Measurements from ENCODE around the gene GPR17. TPM values are rescaled to one million over a fixed set of nuclear protein-coding genes. Genes with fewer than 3 reads are reported as not detected.

Gene GPR17
- total RNA-seq, 1 donor, result not detected

DNA sequence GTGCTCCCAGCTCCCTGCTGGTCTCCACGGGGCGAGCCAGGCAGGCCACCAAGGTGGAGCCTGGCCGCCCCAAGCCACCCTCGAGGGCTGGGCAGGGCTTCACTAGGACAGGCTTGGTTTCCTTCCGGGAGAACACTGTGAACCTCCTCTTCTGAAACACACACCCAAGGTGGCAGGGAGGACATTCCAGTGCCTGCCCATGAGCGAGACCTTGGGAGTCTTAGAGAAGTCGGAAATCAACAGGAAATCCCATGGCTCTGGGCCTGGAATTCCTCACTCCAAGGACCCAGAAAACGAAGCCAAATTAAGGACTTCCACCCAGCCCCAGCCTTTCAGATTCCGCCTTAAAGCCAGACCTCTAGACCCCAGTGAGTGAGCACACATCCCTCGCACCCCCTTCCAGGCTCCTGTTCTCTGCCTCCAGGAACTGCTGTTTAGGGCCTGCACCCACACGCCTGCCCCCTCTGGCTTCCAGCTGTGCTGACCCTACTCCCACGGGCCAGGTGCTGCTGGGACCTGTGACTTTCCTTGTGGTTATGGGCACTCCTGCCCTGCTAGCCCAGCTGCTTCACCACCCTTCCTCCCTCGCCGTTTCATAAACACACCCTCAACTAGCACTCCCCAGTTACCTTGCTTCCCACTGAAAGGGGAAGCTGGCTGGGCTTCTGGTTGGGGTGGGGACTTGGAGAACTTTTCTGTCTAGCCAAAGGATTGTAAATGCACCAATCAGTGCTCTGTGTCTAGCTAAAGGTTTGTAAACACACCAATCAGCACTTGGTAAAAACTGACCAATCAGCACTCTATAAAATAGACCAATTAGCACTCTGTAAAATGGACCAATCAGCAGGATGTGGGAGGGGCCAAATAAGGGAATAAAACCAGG lies 13.7 kb downstream of the GPR17 start:
- Histone ChIP-seq H3K4me1 (ENCODE audit: insufficient read depth, low read length) (no peaks in the 10 kb centered on the region), H3K4me3 (ENCODE audit: low read length) (no peak overlapping the region), H3K9me3 (ENCODE audit: low read depth, low read length) (no peaks in the 10 kb centered on the region), H3K27me3 (ENCODE audit: insufficient read depth, low read length) (peaks cover 15% of the 10 kb centered on the region)

DNA sequence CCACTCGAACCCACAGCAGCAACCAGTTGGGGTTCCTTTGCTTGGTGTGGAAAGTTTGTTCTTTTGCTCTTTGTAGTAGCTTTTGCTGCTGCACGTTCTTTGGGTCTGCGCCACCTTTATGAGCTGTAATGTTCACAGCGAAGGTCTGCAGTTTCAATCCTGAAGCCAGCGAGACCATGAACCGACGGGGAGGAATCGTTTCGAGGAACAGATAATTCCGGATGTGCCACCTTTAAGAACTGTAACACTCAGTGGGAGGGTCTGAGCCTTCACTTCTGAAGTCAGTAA lies 14.3 kb downstream of the GPR17 start:
- Histone ChIP-seq H3K4me1 (ENCODE audit: insufficient read depth, low read length) (no peaks in the 10 kb centered on the region), H3K9me3 (ENCODE audit: low read depth, low read length) (no peaks in the 10 kb centered on the region), H3K4me3 (ENCODE audit: low read length) (no peak overlapping the region), H3K27me3 (ENCODE audit: insufficient read depth, low read length) (peaks cover 21% of the 10 kb centered on the region)

DNA sequence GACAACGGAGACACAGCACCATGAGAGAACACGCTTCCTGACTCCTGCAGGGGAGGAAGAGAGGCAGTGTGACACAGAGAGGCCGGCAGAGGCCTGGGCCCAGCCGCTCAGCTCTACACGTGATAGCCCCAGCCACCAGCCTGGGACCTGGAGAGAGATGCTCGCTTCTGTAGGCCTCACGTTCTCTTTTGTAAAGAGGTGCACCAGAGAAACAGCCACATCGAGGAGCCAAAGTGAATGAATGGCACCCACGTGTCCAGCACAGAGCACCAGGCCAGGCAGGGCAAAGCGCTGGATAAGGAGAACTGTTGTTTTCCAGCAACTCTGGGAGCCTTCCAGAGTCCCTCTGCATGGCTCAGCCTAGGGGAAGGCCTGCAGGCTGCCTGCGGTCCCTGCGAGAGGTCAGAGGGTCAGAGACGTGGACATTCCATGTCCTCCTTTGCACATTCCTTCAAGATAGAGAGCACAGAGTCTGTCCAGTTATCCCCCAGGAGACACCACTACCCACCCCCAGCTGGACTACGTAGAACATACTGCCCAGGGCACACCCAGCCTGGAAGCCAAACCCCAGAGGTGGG lies 15.2 kb downstream of the GPR17 start:
- peaks cover 31% of the 10 kb centered on the region for H3K27me3 ChIP-seq (ENCODE audit: insufficient read depth, low read length)
- no peaks in the 10 kb centered on the region for H3K9me3 ChIP-seq (ENCODE audit: low read depth, low read length)
- H3K4me3 ChIP-seq (ENCODE audit: low read length), result no peak overlapping the region
- no peaks in the 10 kb centered on the region for H3K4me1 ChIP-seq (ENCODE audit: insufficient read depth, low read length)

DNA sequence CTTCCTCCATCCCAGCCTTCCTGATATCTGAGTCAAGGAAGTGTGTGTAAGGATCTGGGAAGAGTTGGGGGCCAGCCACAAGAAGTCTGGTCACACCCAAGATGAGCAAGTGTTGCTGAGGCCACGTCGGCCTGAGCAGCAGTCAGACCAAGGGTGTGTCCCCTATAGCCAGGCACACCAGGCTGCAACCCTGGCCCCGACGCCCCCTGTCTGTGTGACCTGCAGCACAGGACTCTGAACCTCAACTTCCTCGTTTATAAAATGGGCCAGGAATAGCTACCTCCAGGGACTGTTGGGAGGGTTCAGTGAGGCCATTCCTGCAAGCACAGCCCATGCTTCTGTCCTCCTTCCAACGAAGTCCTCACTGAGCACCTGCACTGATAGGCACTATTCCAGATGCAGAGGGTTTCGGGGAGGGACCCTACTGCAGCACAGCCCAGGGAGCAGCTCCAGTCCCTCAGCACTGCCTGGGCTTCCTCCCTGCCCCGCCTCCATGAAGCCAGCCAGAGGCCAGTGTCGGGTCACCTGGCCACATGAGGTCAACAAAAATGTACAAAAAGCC lies 16.1 kb downstream of the GPR17 start:
- H3K4me1 ChIP-seq (ENCODE audit: insufficient read depth, low read length), result no peaks in the 10 kb centered on the region
- no peak overlapping the region for H3K4me3 ChIP-seq (ENCODE audit: low read length)
- peaks cover 39% of the 10 kb centered on the region for H3K27me3 ChIP-seq (ENCODE audit: insufficient read depth, low read length)
- no peaks in the 10 kb centered on the region for H3K9me3 ChIP-seq (ENCODE audit: low read depth, low read length)

DNA sequence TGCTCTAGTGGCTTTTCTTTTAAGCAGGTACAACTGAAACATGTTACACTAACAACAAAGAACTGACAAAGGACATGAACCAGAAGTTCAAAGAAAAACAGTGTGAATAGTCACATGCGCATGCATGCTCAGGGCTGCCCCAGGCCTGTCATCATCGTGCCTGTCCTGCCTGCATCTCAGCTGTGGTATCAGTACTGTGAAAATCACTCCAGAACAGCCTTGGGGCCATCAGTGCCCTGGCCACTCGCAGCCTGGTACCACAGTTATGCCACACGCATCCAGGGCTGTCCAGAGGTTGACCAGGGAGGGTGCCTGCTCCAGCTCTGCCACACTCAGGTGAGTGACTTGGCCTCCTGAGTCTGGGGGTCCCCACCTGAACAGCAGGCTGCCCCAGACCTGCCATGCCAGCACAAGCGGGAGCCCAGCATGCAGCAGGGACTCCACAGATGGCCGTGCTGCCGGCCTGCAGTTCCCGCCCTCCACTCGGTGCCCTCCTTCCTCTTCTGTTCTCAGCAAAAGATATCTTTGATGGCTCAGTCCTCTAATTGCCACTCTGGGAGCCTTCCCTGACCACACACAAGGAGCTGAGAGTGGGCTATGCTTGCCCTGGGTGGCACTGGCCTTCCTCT lies 17.1 kb downstream of the GPR17 start:
- Histone ChIP-seq H3K4me3 (ENCODE audit: low read length) (no peak overlapping the region), H3K9me3 (ENCODE audit: low read depth, low read length) (no peaks in the 10 kb centered on the region), H3K4me1 (ENCODE audit: insufficient read depth, low read length) (no peaks in the 10 kb centered on the region), H3K27me3 (ENCODE audit: insufficient read depth, low read length) (peaks cover 47% of the 10 kb centered on the region)

DNA sequence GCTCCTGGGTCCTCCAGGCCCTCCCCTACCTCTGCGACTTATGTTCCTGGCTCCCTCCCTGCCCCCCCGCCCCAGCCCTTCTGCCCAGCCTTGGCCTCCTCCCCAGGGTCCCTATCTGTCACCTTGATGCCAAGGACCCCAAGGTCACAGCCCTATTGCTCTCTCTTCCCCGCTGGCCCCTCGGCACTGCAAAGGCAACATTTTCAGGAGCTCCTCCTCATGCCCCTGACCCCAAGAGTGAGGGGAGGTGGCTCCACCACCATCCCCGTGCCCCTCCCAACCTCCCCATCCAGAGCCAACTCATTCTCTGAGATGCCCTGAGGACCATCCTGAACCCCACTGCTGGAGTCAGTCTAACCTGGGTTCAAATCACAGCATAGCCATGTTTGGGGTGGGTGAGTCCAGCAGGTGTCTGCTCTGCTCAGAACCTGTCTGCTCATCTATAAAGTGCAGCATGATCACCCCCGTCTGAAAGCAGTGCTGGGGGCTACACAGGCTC lies 17.7 kb downstream of the GPR17 start:
- no peaks in the 10 kb centered on the region for H3K9me3 ChIP-seq (ENCODE audit: low read depth, low read length)
- H3K4me3 ChIP-seq (ENCODE audit: low read length), result no peak overlapping the region
- peaks cover 47% of the 10 kb centered on the region for H3K27me3 ChIP-seq (ENCODE audit: insufficient read depth, low read length)
- no peaks in the 10 kb centered on the region for H3K4me1 ChIP-seq (ENCODE audit: insufficient read depth, low read length)

DNA sequence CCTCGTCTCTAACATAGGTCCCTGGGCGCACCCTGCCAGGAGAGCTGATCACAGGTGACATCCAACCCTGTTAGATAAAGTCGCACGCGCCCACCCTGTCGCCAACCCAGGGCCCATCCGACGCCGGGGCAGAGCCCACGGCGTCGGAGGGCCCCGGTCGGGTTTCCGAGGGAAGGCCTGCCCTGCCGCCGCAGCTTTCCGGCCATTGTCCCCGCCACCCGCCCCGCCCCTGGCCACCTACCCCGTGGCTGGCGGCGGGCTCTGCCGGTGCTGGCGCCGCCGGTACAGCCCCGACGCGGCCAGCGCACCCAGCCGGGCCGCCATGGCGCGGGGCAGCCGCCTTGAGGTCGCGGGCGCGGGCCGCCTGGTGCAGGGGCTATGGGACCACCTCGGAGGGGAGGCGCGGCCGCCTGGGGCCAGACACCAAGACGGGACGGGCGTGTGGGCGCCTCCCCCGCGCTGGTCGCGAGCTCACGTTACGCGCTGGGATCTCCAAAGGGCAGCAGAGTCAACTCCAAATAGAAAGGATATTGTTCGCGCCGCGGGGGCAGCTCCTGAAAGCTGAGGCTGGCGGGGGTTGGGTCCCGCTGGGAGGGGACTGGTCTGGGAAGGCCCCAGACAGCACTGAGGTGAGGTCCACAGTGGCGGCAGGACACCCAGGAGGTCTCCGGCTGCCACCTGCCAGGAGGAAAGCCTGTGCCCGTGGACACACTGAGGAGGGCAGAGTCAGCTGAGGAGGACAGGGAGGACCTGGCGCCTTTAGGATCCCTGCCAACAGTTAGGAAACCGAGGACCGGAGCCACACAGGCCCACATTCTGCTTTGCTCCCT lies 18.3 kb downstream of the GPR17 start:
- Histone ChIP-seq H3K9me3 (ENCODE audit: low read depth, low read length) (no peaks in the 10 kb centered on the region), H3K27me3 (ENCODE audit: insufficient read depth, low read length) (peaks cover 51% of the 10 kb centered on the region), H3K4me3 (ENCODE audit: low read length) (no peak overlapping the region)

DNA sequence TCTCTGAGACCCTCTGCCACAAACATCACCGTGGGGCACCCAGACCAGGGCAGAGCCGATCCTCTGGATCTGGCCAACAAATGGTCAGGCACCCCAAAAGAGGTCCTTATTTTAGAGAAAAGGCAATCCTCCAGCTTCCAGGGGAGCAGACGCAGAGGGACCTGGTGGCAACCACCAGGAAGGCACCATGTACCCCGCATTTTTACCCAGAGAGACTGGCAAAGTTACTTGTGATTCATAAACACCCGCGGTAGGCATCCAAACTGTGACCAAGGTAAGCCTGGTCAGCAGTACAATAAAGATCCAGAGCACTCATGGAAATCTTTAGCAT lies 18.9 kb downstream of the GPR17 start:
- Histone ChIP-seq H3K9me3 (ENCODE audit: low read depth, low read length) (no peaks in the 10 kb centered on the region), H3K27me3 (ENCODE audit: insufficient read depth, low read length) (peaks cover 52% of the 10 kb centered on the region), H3K4me3 (ENCODE audit: low read length) (no peak overlapping the region), H3K4me1 (ENCODE audit: insufficient read depth, low read length) (no peaks in the 10 kb centered on the region)

More for the DNA sequence above, 18.3 kb downstream of the GPR17 start:
- no peaks in the 10 kb centered on the region for H3K4me1 ChIP-seq (ENCODE audit: insufficient read depth, low read length)

DNA sequence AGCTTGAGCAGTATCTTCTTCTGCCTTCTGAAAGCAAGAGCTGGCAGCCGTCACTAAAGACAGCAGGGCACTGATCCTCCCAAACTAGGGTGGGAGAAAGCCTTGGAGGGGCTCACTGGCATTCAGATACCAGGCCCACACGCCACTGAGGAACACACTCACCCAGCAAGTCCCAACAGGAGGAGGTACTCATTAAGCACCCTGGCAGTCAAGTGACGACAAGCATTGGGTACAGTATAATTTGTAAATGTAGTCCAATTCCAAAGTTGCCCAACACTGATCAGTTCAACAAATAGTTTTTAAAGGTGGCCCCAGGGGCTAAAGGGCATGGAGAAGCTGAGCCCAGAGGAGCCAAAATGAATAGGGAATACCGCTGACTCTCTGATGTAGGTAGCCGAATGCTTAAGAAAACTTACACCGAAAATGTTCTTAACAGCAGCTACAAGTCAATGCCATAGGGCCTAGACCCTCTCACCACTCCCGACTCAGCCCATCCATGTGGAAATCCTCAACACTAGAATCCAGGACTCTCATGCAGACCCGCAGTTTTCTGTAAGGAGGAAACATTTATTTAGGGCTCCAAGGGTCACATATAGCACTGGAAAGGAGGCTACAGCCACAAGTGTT lies 19.4 kb downstream of the GPR17 start:
- H3K4me3 ChIP-seq (ENCODE audit: low read length), result no peak overlapping the region
- H3K4me1 ChIP-seq (ENCODE audit: insufficient read depth, low read length), result no peaks in the 10 kb centered on the region
- peaks cover 54% of the 10 kb centered on the region for H3K27me3 ChIP-seq (ENCODE audit: insufficient read depth, low read length)
- no peaks in the 10 kb centered on the region for H3K9me3 ChIP-seq (ENCODE audit: low read depth, low read length)

DNA sequence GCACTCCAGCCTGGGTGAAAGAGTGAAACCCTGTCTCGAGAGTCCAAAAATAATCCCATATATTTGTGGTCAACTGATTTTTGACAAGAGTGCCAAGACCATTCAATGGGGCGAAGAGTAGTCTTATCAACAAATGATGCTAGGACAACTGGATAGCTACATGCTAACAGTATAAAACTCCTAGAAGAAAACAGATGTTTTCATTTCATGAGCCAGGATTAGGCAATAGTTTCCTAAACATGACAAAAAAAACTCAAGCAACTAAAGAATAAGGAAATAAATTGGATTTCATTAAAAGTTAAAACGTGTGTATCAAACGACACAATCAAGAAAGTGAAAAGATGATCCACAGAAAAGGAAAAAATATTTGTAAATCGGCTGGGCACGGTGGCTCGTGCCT lies 23.1 kb downstream of the GPR17 start:
- no peaks in the 10 kb centered on the region for H3K9me3 ChIP-seq (ENCODE audit: low read depth, low read length)
- H3K27me3 ChIP-seq (ENCODE audit: insufficient read depth, low read length), result peaks cover 51% of the 10 kb centered on the region
- H3K4me1 ChIP-seq (ENCODE audit: insufficient read depth, low read length), result no peaks in the 10 kb centered on the region
- no peak overlapping the region for H3K4me3 ChIP-seq (ENCODE audit: low read length)

DNA sequence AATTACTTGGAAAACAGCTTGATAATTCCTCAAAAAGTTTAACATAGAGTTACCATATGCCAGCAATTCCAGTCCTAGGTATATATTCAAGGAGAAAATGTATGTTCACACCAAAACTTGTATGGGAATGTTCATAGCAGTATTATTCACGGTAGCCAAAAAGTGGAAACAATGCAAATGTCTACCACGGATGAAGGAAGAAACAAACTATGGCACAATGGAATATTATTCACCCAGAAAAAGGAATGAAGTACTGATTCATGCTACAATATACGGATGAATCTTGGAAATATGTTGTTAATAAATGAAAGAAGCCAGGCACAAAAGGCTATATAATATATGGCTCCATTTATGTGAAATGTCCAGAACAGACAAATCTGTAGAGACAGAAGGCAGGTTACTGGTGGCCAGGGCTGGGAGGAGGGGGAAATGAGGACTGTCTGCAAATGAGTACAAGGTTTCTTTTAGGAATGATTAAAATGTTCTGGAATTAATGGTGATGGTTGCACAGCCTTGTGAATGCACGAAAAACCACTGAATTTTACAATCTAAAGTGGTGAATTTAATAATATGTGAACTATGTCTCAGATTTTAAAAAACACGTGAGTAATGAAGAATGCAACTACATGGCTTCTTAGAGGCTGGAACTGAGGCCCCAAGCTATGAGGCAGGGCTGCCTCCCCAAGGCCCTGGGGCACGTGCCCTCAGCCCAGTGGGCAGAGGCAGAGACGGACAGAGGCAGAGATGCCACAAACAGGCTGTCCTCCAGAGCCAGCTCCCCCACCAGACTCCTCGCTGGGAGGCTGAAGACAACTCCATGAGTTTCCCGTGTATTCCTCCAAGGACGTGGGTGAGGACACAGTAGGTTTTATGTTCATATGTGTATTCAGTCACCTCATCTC lies 24.4 kb downstream of the GPR17 start:
- Histone ChIP-seq H3K4me1 (ENCODE audit: insufficient read depth, low read length) (peaks cover 4% of the 10 kb centered on the region), H3K9me3 (ENCODE audit: low read depth, low read length) (no peaks in the 10 kb centered on the region), H3K4me3 (ENCODE audit: low read length) (no peak overlapping the region), H3K27me3 (ENCODE audit: insufficient read depth, low read length) (peaks cover 48% of the 10 kb centered on the region)

DNA sequence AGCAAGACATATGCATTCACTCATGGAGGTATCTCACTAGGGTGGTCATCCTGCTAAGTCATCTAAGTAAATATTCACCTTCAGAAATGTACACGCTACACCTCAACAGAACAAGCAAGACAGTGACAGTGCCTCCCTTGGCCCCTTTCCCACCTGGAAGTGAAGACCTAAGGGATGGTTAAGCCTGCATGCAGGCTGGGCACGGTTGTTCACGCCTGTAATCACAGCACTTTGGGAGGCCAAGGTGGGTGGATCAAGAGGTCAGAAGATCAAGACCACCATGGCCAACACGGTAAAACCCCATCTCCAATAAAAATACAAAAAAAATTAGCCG lies 25.0 kb downstream of the GPR17 start:
- Histone ChIP-seq H3K4me3 (ENCODE audit: low read length) (no peak overlapping the region), H3K9me3 (ENCODE audit: low read depth, low read length) (no peaks in the 10 kb centered on the region), H3K4me1 (ENCODE audit: insufficient read depth, low read length) (peaks cover 9% of the 10 kb centered on the region), H3K27me3 (ENCODE audit: insufficient read depth, low read length) (peaks cover 46% of the 10 kb centered on the region)

DNA sequence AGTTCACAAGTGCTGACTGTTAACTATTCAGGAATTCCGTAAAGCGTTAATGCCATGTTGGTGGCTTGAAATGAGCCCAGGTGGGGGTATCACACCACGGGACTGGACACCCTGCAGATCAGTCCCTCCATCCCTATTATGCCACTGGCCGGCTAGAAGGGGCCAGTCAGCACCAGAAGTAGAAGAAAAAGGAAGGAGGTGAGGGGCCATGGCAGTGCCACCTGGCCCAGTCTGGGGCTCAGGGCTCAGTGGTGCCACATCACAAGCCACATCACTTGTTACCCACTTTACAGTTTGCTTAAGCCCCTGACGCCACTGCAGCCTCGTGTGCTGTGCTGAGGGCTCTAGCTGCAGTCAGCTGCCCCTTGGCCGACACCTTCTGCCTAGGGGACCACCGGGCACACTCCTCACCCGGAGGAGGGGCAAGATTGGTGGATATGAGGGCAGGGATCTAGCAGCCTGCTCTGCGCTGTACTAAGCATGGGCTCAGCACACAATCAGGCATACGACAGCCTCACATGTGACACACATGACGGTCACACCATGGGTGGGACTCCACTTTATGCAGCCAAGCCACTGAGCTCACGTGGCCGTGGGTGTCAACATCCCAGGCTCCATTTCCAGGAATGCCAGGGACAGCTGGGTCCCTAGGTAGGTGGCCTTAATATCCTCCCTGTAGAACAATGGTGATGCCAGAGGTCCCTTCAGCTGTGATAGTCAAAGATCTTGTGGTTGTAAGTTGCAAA lies 25.8 kb downstream of the GPR17 start:
- Histone ChIP-seq H3K4me3 (ENCODE audit: low read length) (no peak overlapping the region), H3K4me1 (ENCODE audit: insufficient read depth, low read length) (peaks cover 9% of the 10 kb centered on the region), H3K9me3 (ENCODE audit: low read depth, low read length) (no peaks in the 10 kb centered on the region), H3K27me3 (ENCODE audit: insufficient read depth, low read length) (peaks cover 45% of the 10 kb centered on the region)

All from mononuclear cell (primary cell).